Dendritic cell treated with granulocyte-macrophage colony-stimulating factor and Interleukin-4, amounts not matched to agents 40 ng/mL and 50 ng/mL, for 4 days (primary cell): ENCODE measurements around the gene NLN.

Source experiments
- H3K27ac Mint-ChIP-seq: one replicate; pipeline ENCODE4 v1.8.0; 2022; ENCODE audit warnings: mild to moderate bottlenecking, mixed read lengths
- H3K27me3 Mint-ChIP-seq: one replicate; pipeline ENCODE4 v1.8.0; 2022; ENCODE audit warnings: mild to moderate bottlenecking, mixed read lengths
- H3K36me3 Mint-ChIP-seq: one replicate; pipeline ENCODE4 v1.8.0; 2022; ENCODE audit warnings: low read depth, mixed read lengths
- H3K4me1 Mint-ChIP-seq: one replicate; pipeline ENCODE4 v1.8.0; 2022; ENCODE audit warnings: low read depth, mixed read lengths
- H3K4me3 Mint-ChIP-seq: one replicate; pipeline ENCODE4 v1.8.0; 2022; ENCODE audit warnings: mild to moderate bottlenecking, moderate library complexity, mixed read lengths
- H3K9me3 Mint-ChIP-seq: one replicate; pipeline ENCODE4 v1.8.0; 2022; ENCODE audit warnings: mixed read lengths
- intact Hi-C: fragments of 100-400 bp; cut with micrococcal nuclease; formaldehyde crosslinking; loops from one replicate; pipeline ENCODE4 v1.15.0; 2022

The NLN gene

DNA sequence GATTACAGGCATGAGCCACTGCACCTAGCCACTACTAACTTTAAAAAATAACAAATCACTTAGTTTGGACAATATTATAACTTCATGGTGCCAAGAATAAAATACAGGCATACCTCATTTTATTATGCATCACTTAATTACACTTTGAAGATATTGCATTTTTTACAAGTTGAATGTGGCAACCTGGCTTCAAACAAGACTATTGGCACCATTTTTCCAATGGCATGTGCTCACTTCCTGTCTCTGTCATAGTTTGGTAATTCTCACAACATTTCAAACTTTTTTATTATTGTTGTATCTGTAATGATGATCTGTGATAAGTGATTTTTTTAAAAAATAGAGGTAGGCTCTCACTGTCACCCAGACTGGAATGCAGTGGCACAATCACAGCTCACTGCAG is 154.5 kb downstream of the NLN start:
- Mint-ChIP-seq H3K27me3 (no peaks in the 10 kb centered on the region), H3K36me3 (no peaks in the 10 kb centered on the region), H3K9me3 (peaks cover 9% of the 10 kb centered on the region), H3K4me1 (peaks cover 6% of the 10 kb centered on the region), H3K27ac (no peak overlapping the region), H3K4me3 (no peak overlapping the region)
- intact Hi-C loops = no loop called here

DNA sequence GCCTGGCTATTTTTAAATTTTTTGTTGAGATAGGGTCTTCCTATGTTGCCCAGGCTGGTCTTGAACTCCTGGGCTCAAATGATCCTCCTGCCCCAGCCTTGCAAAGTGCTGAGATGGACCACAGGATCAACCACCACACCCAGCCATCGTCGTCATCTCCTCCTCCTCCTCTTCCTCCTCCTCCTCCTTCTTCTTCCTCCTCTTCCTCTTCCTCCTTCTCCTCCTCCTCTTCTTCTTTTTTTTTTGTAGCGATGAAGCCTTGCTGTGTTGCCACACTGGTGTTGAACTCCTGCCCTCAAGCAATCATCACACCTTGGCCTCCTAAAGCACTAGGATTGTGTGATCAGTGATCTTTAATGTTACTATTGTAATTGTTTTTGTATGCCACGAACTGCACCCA is 155.0 kb downstream of the NLN start:
- Mint-ChIP-seq H3K4me1 (peaks cover 6% of the 10 kb centered on the region), H3K4me3 (no peak overlapping the region), H3K27me3 (no peaks in the 10 kb centered on the region), H3K27ac (no peak overlapping the region), H3K36me3 (no peaks in the 10 kb centered on the region), H3K9me3 (peaks cover 9% of the 10 kb centered on the region)
- intact Hi-C loops = no loop called here
